K562 (cell line): ENCODE data around the gene SDHC. TPM values are rescaled to one million over a fixed set of nuclear protein-coding genes. Genes with fewer than 3 reads are reported as not detected.

Experiments
- ATAC-seq: fragments of 200-7000 bp; cut with Tn5 transposase; 3 replicates; pipeline ENCODE4 v1.9.1; 2020; ENCODE audit warnings: moderate library complexity
- BruUV-seq: library from RNA; stranded (reverse); fragments of 400-500 nt; replicated peaks from 2 replicates; lab custom pipeline; 2021; lab: Mats Ljungman, UMichigan
- CTCF ChIA-PET: fragments of 300-600 bp; formaldehyde crosslinking; extraction: SDS; loops from one replicate; lab custom pipeline; 2021; ENCODE audit warnings: low intra/inter-chr PET ratio; lab: Yijun Ruan, JAX
- POLR2A ChIA-PET: fragments of 300-600, 350-650 bp; sonication (Branson Sonifier 250); formaldehyde crosslinking; extraction: SDS; loops from one replicate; lab custom pipeline; 2021; ENCODE audit warnings: antibody characterized with exemption, inconsistent platforms; lab: Yijun Ruan, JAX
- DNase-seq, 4 experiments: peaks; one replicate each; pipeline versions ENCODE4 v3.0.0 to v3.0.0-alpha.2; 2011 to 2018; ENCODE audit warnings: low spot score in 3 of 4, mixed read lengths in 3 of 4; ENCODE audit errors: extremely low read depth in 1 of 4
- FAIRE-seq: peaks from 2 replicates; lab custom pipeline; 2011; peaks lifted over from hg19 to GRCh38; lab: Jason Lieb, UNC
- H2AFZ ChIP-seq: 2 replicates; pipeline ENCODE4 v1.6.0; 2011; ENCODE audit warnings: low read depth, low read length, control low read depth, inconsistent platforms
- H3K27ac ChIP-seq: fragments of 200-600 bp; 3 replicates; pipeline ENCODE4 v1.8.0; 2011; ENCODE audit warnings: low read depth, mild to moderate bottlenecking, control low read depth, inconsistent platforms, low read length, moderate library complexity, mixed read lengths; ENCODE audit errors: extremely low read depth
- H3K27me3 ChIP-seq, 2 experiments: fragments of 300-600 bp in 1 of 2; 2 replicates in 1 of 2; 3 replicates in 1 of 2; pipeline versions ENCODE4 v1.6.0 to v1.8.0; 2011; ENCODE audit warnings: inconsistent platforms in 2 of 2, low read length in 2 of 2, mild to moderate bottlenecking in 1 of 2, mixed read lengths in 1 of 2, moderate library complexity in 1 of 2; ENCODE audit not compliant: control insufficient read depth in 2 of 2, insufficient read depth in 2 of 2
- H3K36me3 ChIP-seq: fragments of 300-600 bp; 3 replicates; pipeline ENCODE4 v1.8.0; 2011; ENCODE audit warnings: mild to moderate bottlenecking, low read length, inconsistent platforms; ENCODE audit not compliant: control insufficient read depth, insufficient read depth
- H3K4me1 ChIP-seq, 2 experiments: fragments of 200-600 bp in 1 of 2; replicated peaks in 1 of 2; 2 replicates in 1 of 2; 3 replicates in 1 of 2; pipeline versions ENCODE4 v1.5.1 to v1.8.0; 2011; ENCODE audit warnings: inconsistent platforms in 2 of 2, low read length in 2 of 2, mild to moderate bottlenecking in 1 of 2, mixed read lengths in 1 of 2, moderate library complexity in 1 of 2; ENCODE audit not compliant: control insufficient read depth in 2 of 2, insufficient read depth in 2 of 2
- H3K4me2 ChIP-seq: 2 replicates; pipeline ENCODE4 v1.6.1; 2011; ENCODE audit warnings: low read length, control low read depth, inconsistent platforms, mixed read lengths; ENCODE audit not compliant: insufficient read depth
- H3K4me3 ChIP-seq: fragments of 200-600 bp; sonication (generic), shearing (Covaris generic); 2 replicates; pipeline ENCODE4 v1.5.1; 2016; ENCODE audit warnings: control low read depth, inconsistent platforms
- H3K79me2 ChIP-seq: fragments of 200-600 bp; 3 replicates; pipeline ENCODE4 v1.8.0; 2011; ENCODE audit warnings: low read length, inconsistent platforms; ENCODE audit not compliant: control insufficient read depth, insufficient read depth
- H3K9ac ChIP-seq, 2 experiments: 2 replicates each; pipeline versions ENCODE4 v1.6.0 to v1.6.1; 2011; ENCODE audit warnings: low read depth in 2 of 2, low read length in 2 of 2, control low read depth in 1 of 2, inconsistent platforms in 1 of 2, mild to moderate bottlenecking in 1 of 2, mixed read lengths in 1 of 2; ENCODE audit not compliant: insufficient read depth in 1 of 2
- H3K9me1 ChIP-seq: one replicate; pipeline ENCODE4 v1.6.0; 2011; ENCODE audit warnings: inconsistent platforms, mild to moderate bottlenecking, low read length, moderate library complexity; ENCODE audit not compliant: control insufficient read depth, insufficient read depth
- H3K9me3 ChIP-seq: replicated peaks from 2 replicates; pipeline ENCODE4 v1.5.1; 2011; ENCODE audit warnings: low read depth, low read length, inconsistent platforms; ENCODE audit not compliant: control insufficient read depth, insufficient read depth
- H4K20me1 ChIP-seq: replicated peaks from 2 replicates; pipeline ENCODE4 v1.6.1; 2011; ENCODE audit warnings: low read length, inconsistent platforms, mixed read lengths; ENCODE audit not compliant: control insufficient read depth, insufficient read depth
- C11orf30 ChIP-seq: fragments of 450-650 bp; IDR thresholded peaks from 2 replicates; pipeline ENCODE4 v1.6.1; 2016; ENCODE audit warnings: low read depth, mild to moderate bottlenecking
- E2F3 ChIP-seq: fragments of 250-450 bp; sonication (Bioruptor Pico); IDR thresholded peaks from 2 replicates; pipeline ENCODE4 v1.4.0; 2020; ENCODE audit warnings: mild to moderate bottlenecking
- HEY1 ChIP-seq: fragments of 250-450 bp; sonication (Bioruptor Pico); IDR thresholded peaks from 2 replicates; pipeline ENCODE4 v1.5.0; 2020; ENCODE audit warnings: mild to moderate bottlenecking, moderate library complexity, borderline replicate concordance
- MED1 ChIP-seq: sonication (generic); formaldehyde crosslinking; IDR thresholded peaks from 2 replicates; pipeline ENCODE4 v1.8.1; 2023; ENCODE audit warnings: missing genetic modification reagents, borderline replicate concordance
- TAF7 ChIP-seq: fragments of 450-650 bp; IDR thresholded peaks from 2 replicates; pipeline ENCODE4 v1.6.1; 2016; ENCODE audit warnings: missing genetic modification characterization, missing compliant biosample characterization
- TRIM24 ChIP-seq, 2 experiments: fragments of 450-650 bp; IDR thresholded peaks; 2 replicates each; pipeline ENCODE4 v1.6.1; 2016
- TSC22D4 ChIP-seq: fragments of 450-650 bp; IDR thresholded peaks from 2 replicates; pipeline ENCODE4 v1.6.1; 2016; ENCODE audit warnings: missing genetic modification characterization, missing biosample characterization, control low read depth
- ZNF263 ChIP-seq: sonication (generic); formaldehyde crosslinking; IDR thresholded peaks from 2 replicates; pipeline ENCODE4 v1.8.0; 2022; ENCODE audit warnings: mild to moderate bottlenecking, missing genetic modification reagents, borderline replicate concordance
- ZNF431 ChIP-seq: sonication (generic); formaldehyde crosslinking; IDR thresholded peaks from 2 replicates; pipeline ENCODE4 v1.8.0; 2022; ENCODE audit warnings: mild to moderate bottlenecking, missing genetic modification reagents
- ZNF77 ChIP-seq: fragments of 250-450 bp; sonication (Bioruptor Pico); IDR thresholded peaks from 2 replicates; pipeline ENCODE4 v1.5.0; 2020
- in situ Hi-C: fragments of 300-500 bp; cut with MboI; formaldehyde crosslinking; loops from 4 replicates; pipeline ENCODE4 v1.15.0; 2018; ENCODE audit warnings: inconsistent platforms, mixed read lengths
- intact Hi-C: fragments of 100-400 bp; cut with micrococcal nuclease; formaldehyde crosslinking; loops from 2 replicates; pipeline ENCODE4 v1.14.2; 2022
- polyA plus RNA-seq, 8 experiments: library from polyadenylated mRNA; depleted of rRNA in 4 of 8; stranded (reverse) in 5 of 8; unstranded in 3 of 8; fragments of >200 nt; fragmentation: Nextera tagmentation in 2 of 8; fragmentation: Illumina TruSeq in 1 of 8; extraction: Ambion mirVana in 2 of 8; extraction: Trizol in 1 of 8; gene quantifications; 2 replicates each; pipeline versions ENCODE4 v1.2.1 to v1.2.3, GENCODE V29; 2011 to 2014; ENCODE audit warnings: inconsistent platforms in 1 of 8, missing spikeins in 1 of 8
- total RNA-seq, 7 experiments: library from RNA; depleted of rRNA in 6 of 7; stranded (reverse); fragments of >200 nt in 6 of 7; fragmentation: Illumina TruSeq in 2 of 7; extraction: Trizol in 2 of 7; gene quantifications; 2 replicates each; pipeline versions ENCODE4 v1.2.1 to v1.2.3, GENCODE V29; 2011 to 2021; ENCODE audit warnings: low replicate concordance in 1 of 7

SDHC gene
- total and polyA plus RNA-seq, 9 of the 15 experiments (the other 6 are each of a cell fraction or from before 2014, with no cell fraction given) = 7.7 to 309 (median 174) TPM

DNA sequence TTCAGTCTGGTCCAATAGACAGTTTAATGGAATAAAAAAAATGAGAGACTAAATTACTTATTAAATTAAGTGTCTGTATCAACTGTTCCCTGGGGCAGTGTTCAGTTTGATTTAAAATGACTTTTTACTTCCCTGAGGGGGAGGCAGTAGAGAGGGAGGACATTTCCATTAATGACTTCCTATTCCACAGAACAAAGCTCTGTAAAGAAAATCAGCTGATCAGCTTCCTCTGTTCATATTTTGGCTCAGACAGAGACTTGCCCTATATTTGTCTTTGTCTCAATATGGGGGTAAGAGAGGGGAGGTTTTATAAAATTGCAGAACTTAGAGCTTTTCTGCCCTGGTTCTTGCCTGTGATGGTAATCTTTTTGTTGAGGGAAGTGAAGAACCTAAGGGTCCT is 45.1 kb downstream of the SDHC start:
- intact Hi-C loops = no loop called here
- in situ Hi-C loops = no loop called here
- no peak overlapping the region for H2AFZ ChIP-seq
- H3K9me1 ChIP-seq = no peaks in the 10 kb centered on the region
- no peaks in the 10 kb centered on the region for H3K4me1 ChIP-seq
- DNase-seq (no peak), ATAC-seq (no peak), FAIRE-seq (no peak)
- no peak overlapping the region for H3K9ac ChIP-seq
- no peaks in the 10 kb centered on the region for H3K27me3 ChIP-seq
- CTCF ChIA-PET = interaction anchor here (0.6 kb wide), 1 partner anchor 19 kb away, joined by 3 read pairs; no protein-coding TSS in a partner anchor
- peaks cover 49% of the 10 kb centered on the region; the same call in 2 of the 3 replicates for H3K36me3 ChIP-seq
- no TSS peak for BruUV-seq
- no peak overlapping the region for H3K4me3 ChIP-seq
- no peaks in the 10 kb centered on the region for H3K9me3 ChIP-seq
- no peaks in the 10 kb centered on the region; the same call in 1 of the 2 replicates for H4K20me1 ChIP-seq
- TF ChIP-seq TAF7 (tag) (no peak), ZNF431 (CRISPR knock-in tag) (no peak), TRIM24 (IDR thresholded peaks at IDR 0.05) (no peak), HEY1 (CRISPR knock-in tag) (no peak), ZNF77 (CRISPR knock-in tag) (no peak), MED1 (CRISPR knock-in tag) (no peak), ZNF263 (CRISPR knock-in tag) (no peak), TSC22D4 (tag) (no peak), E2F3 (CRISPR knock-in tag) (no peak), C11orf30 (no peak)
- H3K27ac ChIP-seq = no peak overlapping the region
- H3K4me2 ChIP-seq = no peak overlapping the region
- H3K79me2 ChIP-seq = peaks cover 7% of the 10 kb centered on the region; the same call in 1 of the 3 replicates
- POLR2A ChIA-PET = interaction anchor here (0.6 kb wide), 1 partner anchor 19 kb away, joined by 4 read pairs; no protein-coding TSS in a partner anchor
